ENCODE data around the gene TOB1. TPM values are rescaled to one million over a fixed set of nuclear protein-coding genes. Genes with fewer than 3 reads are reported as not detected.
A peak's percentile ranks its signal among the peaks of the same experiment; 100 is the strongest.

Gene TOB1
- total RNA-seq, 1 donor from 2014 or later = 26.2 TPM

- H3K4me3 Mint-ChIP-seq = peak overlapping the region; percentile 98
Observed at GRCh38 chr17:50868602-50869001, 2.4 kb upstream of the TOB1 start.

GRCh38 chr17:50868140-50868438, 1.9 kb upstream of the TOB1 start:
- Mint-ChIP-seq H3K36me3 (ENCODE audit: low read depth) (peaks cover 2% of the 10 kb centered on the region), H3K27me3 (ENCODE audit: low read depth) (peaks cover 3% of the 10 kb centered on the region), H3K9me3 (no peaks in the 10 kb centered on the region), H3K27ac (ENCODE audit: unreplicated experiment) (peak overlapping the region; percentile 99), H3K4me1 (peaks cover 38% of the 10 kb centered on the region), H3K4me3 (peak overlapping the region; percentile 98)
- DNase-seq (ENCODE audit: low read depth, low spot score) = no peak
- TF ChIP-seq CTCF (conservative IDR thresholded peaks at IDR 0.05) = no peak

More at GRCh38 chr17:50868602-50869001, 2.4 kb upstream of the TOB1 start:
- DNase-seq (ENCODE audit: low read depth, low spot score) = no peak
- Mint-ChIP-seq H3K9me3 (no peaks in the 10 kb centered on the region), H3K4me1 (peaks cover 33% of the 10 kb centered on the region), H3K36me3 (ENCODE audit: low read depth) (no peaks in the 10 kb centered on the region), H3K27ac (ENCODE audit: unreplicated experiment) (no peak overlapping the region), H3K27me3 (ENCODE audit: low read depth) (peaks cover 3% of the 10 kb centered on the region)
- no peak for TF ChIP-seq CTCF (conservative IDR thresholded peaks at IDR 0.05)

- H3K27ac Mint-ChIP-seq (ENCODE audit: unreplicated experiment) = peak overlapping the region; percentile 99
- H3K9me3 Mint-ChIP-seq = no peaks in the 10 kb centered on the region
- peak; percentile 87 for DNase-seq (ENCODE audit: low read depth, low spot score)
- TF ChIP-seq CTCF (conservative IDR thresholded peaks at IDR 0.05) = no peak
- peaks cover 3% of the 10 kb centered on the region for H3K27me3 Mint-ChIP-seq (ENCODE audit: low read depth)
- peak overlapping the region; percentile 98 for H3K4me3 Mint-ChIP-seq
- peaks cover 3% of the 10 kb centered on the region for H3K36me3 Mint-ChIP-seq (ENCODE audit: low read depth)
- H3K4me1 Mint-ChIP-seq = peaks cover 42% of the 10 kb centered on the region
Observed at GRCh38 chr17:50867363-50868139, 1.4 kb upstream of the TOB1 start.

- Mint-ChIP-seq H3K27me3 (ENCODE audit: low read depth) (peaks cover 3% of the 10 kb centered on the region), H3K4me3 (peak overlapping the region; percentile 98), H3K36me3 (ENCODE audit: low read depth) (peaks cover 3% of the 10 kb centered on the region), H3K27ac (ENCODE audit: unreplicated experiment) (peak overlapping the region; percentile 99), H3K4me1 (peaks cover 43% of the 10 kb centered on the region), H3K9me3 (no peaks in the 10 kb centered on the region)
- DNase-seq (ENCODE audit: low read depth, low spot score) = peak; percentile 66
- TF ChIP-seq CTCF (conservative IDR thresholded peaks at IDR 0.05) = no peak
Observed at GRCh38 chr17:50866950-50867362, 802 bp upstream of the TOB1 start.

- H3K9me3 Mint-ChIP-seq = no peaks in the 10 kb centered on the region
- H3K4me1 Mint-ChIP-seq = peaks cover 54% of the 10 kb centered on the region
- peaks cover 3% of the 10 kb centered on the region for H3K36me3 Mint-ChIP-seq (ENCODE audit: low read depth)
- H3K4me3 Mint-ChIP-seq = peak overlapping the region; percentile 98
- no peak for DNase-seq (ENCODE audit: low read depth, low spot score)
- TF ChIP-seq CTCF (conservative IDR thresholded peaks at IDR 0.05) = no peak
- H3K27me3 Mint-ChIP-seq (ENCODE audit: low read depth) = peaks cover 3% of the 10 kb centered on the region
- no peak overlapping the region for H3K27ac Mint-ChIP-seq (ENCODE audit: unreplicated experiment)
Observed at GRCh38 chr17:50865868-50866260, 290 bp downstream of the TOB1 start.
